Right renal pelvis (tissue), 4 donors: Measurements from ENCODE around the gene TBXA2R. TPM values are rescaled to one million over a fixed set of nuclear protein-coding genes. Genes with fewer than 3 reads are reported as not detected.

Experiments used
- DNase-seq, 4 donors: peaks; one replicate each; pipeline ENCODE4 v3.0.0-alpha.2; 2013; ENCODE audit warnings: low read depth in 4 of 4, low spot score in 3 of 4, missing footprints in 1 of 4
- polyA plus RNA-seq, 4 donors: library from polyadenylated mRNA; unstranded; fragments of 120-200 nt; gene quantifications; one replicate each; pipeline ENCODE4 v1.2.1, GENCODE V29; 2013; ENCODE audit not compliant: insufficient read length in 4 of 4

TBXA2R gene
- polyA plus RNA-seq, 4 donors, result 2.7 to 4.1 (median 3.1) TPM

DNA sequence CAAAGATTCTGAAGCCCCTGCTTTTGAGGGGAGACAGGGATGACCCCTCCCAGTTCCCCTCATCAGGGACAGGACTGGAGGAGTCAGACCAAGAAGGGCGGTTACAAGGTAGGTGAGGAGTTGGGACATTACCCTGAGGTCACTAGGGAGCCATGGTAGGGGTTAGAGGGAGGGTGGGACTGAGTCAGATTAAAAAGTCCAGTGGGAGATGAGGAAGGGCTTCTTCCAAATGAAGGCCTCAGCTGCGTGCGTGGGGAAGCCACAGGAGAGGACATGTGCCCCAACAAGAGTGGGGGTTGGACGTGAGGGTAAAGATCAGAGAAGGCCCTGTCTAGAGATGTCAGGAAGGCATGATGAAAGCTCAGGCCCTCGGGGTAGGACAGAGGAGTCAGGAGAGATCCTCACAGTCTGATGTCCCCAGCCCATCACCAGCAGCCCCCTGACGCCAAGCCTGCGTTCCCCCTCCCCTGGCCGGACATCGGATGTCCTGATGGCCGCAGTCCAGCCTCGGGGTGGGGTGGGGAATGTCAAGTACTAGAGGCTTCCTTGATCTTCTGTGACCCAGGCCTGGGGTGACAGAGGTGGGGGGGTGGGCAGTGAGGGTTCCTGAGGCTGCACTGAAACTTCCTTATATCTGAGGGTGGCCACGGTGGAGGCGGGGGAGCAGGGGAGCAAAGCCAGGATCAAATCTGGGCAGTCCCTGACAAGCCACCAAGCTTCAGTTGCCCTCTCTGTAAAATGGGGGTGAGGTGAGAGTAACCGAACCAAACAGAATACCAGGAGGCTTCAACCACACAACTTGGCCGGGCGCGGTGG, 42.8 kb downstream of the TBXA2R start:
- no peak for DNase-seq

DNA sequence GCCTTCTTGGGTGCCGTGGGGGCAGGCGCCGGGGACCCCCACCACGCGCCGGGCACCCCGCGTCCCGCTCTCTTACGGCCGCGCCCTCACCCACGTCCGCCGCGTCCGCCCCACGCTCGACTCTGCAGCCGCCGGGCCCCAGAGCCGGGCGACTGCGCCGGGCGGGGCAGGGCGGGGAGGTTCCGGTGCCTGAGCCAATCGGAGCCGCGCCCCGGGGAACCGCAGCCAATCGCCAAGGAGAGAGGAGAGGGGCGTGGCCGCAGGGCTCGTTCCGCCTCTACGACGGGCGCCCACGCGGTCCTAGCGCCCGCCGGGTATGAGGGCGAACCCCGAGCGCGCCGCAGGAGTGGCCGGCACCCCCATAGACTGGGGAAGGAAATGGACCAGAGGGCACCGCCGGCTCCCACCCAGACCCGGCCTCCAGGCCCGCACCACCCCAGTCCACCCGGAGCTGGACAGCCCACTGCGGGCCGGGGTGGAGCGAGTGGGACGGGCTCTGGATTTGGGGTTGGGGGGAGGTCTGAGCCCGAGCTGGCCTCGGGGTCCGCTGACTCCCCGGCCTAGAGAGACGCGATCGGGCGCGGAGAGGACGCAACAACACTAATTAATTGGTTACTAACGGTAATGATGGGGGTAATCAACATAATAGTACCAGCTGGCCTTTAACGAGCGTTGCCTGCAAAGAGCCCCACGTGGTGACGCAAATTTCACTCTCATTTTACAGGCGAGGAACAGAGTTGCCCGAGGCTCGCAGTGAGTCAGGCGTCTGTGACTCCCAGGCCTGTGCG, 49.0 kb downstream of the TBXA2R start, which contains the start of gene MFSD12:
Gene MFSD12 (minus strand): TSS at position 126 of the 788 bp plus-strand sequence. CDS start 183 bp downstream, outside the sequence.
- DNase-seq, result peak; percentile 83 to 88 (median 87)

- DNase-seq, result no peak
These were observed 49.7 kb downstream of the TBXA2R start for GRCh38 chr19:3556978-3557460.

GRCh38 chr19:3556423-3556977, 50.2 kb downstream of the TBXA2R start:
- DNase-seq, result no peak

DNA sequence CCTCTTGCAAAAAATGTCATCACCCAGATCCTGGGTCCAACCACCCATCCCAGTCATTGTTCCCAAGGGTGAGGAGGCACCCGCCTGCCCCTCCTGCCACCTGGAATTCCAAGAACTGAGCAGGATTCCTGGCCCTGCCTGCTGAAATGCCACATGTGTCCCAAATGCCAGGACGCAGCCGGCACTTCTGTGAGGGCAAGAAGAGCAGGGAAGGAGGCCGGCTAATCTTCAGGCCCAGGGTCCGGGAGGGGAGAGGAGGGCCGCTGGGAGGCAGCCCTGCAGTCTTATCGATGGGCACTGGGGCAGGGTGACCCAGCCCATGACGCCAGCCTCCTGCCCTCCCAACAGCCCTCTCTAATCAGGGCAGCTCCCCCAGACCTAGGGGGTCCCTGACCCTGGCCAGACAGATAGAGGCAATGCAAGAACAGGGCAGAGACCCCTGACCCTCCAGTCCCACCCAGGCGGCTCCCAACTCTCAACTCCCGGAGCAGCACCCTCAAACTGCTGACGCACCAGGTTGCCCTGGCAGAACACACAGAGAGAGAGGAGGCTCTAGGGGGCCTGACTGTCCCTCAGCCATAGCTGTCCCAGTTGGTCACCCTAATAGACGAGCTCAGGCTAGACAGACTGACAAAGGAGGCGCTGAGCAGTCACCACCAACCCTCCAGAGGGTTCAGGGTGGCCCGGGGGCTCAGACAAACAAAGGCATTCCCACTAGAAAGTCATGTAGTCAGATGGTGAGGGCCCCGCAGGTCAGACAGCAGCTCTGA, 50.8 kb downstream of the TBXA2R start:
- DNase-seq, result no peak

GRCh38 chr19:3554254-3555083, 52.2 kb downstream of the TBXA2R start:
- DNase-seq, result no peak

DNA sequence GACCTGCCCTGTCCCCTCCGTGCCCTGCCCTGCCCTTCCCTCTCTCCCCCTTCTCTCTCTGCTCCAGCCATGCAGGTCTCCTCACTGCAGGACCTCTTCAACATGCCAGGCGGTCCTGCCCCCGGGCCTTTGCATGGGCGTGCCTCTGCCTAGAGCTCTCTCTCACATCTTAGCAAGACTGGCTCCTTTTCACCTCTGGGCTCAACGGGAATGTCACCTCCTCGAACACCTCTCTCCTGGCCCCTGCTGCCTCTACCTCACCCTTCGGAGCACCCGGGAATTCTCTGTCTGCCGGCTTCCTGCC, 54.9 kb downstream of the TBXA2R start:
- DNase-seq, result no peak

DNA sequence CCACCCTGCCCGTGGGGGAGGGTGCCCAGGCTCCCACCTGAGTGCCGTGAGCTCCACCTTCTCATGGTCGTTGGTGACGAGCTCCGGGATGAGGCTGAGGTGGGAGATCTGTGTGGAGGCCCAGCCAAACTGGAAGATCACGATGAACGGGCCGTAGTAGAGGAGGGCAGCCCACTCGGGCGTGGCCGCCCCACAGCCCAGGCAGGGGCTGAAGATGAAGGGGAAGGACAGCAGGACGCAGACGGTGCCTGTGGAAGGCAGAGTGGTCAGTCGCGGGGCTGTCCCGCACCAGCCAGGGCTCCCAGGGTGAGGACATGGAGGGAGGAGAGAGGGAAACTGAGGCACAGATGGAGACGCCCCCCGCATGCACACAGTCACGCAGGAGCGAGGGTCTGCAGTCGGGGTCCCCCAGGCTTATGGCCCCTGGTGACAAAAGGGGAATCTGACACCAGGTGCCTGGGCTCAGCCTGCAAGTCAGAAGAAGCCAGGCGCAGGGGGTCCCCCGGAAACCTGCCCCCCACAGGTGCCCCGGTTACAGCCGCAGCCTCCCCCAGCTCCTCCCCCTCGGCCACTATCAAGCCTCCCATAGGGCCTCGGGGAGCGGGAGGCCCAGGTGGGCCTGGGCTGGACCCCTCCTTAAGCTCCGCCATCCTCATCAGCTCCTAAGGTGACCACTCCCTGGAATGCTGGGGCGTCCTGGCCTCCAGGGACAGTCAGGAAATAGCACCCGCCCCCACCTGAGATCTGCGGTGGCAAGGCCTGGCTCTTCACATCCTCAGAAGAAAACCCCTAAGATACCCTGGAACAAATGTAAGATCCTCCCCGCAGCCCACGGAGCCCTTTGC, 55.5 kb downstream of the TBXA2R start:
- DNase-seq, result no peak

GRCh38 chr19:3549816-3550215, 56.9 kb downstream of the TBXA2R start:
- DNase-seq, result no peak

GRCh38 chr19:3548606-3549005, 58.1 kb downstream of the TBXA2R start:
- no peak for DNase-seq

DNA sequence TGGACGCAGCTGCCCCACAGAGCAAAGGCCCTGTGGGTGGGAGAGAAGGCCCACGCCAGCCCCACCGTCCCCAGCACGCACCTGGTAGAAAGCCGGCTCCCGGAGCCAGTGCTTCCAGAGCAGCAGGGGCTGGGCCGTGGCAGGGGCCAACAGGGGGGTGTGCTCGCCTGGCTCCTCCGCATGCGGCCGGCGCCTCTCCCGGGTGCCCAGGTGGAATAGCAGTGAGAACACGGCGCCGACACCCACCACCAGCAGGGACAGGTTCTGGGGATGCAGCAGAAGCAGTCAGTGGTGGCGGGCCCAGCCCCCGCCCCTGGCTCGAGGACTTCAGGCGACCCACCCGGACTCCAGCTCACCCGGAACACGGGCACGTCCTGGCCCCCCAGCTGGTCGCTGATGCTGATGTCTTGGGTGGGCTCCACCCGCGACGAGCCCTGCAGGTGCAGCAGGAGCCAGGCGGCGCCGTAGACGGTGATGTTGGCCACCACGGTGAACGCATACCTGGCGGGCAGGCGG, 58.9 kb downstream of the TBXA2R start:
- no peak for DNase-seq

DNA sequence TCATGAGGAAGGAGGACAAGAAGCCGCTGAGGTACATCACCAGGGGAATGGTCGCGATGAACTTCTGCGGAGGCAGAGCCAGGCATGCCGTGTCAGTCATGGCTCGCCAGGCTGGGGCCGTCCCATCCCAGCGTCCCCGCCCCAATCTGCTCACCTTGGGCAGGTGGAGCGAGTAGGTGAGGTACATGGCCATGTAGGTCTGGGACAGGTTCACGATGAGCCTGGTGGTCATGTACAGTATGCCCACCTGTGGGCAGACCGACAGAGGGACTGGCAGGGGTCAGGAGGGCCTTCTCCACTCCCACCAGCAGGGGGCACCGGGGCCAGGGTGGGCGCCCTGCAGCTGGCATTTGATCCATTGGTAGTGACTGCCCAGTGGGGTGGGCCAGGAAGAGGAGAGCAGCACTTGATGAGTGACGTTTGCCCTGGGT, 59.4 kb downstream of the TBXA2R start:
- no peak for DNase-seq

- DNase-seq, result no peak
These were observed 60.6 kb downstream of the TBXA2R start for GRCh38 chr19:3546119-3546518.

GRCh38 chr19:3545669-3546034, 61.0 kb downstream of the TBXA2R start:
- no peak for DNase-seq

GRCh38 chr19:3544742-3545668, 61.7 kb downstream of the TBXA2R start:
- no peak for DNase-seq
